ENCODE measurements around the gene RFX3.

The RFX3 gene

DNA sequence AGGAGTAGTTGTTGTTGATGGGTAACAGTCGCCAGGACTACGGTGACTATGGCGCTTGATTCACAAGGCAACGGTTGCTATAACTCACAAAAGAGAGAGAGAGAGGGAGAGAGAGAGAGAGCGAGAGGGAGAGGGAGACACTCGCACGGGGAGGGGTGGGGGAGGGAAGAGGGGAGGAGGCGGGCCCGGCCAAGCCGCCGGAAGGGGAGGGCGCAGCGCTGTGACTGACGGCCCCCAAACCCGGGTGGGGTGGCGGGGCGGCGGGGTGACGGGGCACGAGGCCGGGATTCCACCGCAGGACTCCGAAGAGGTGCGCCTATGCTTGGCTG, at the start of gene RFX3:
RFX3 (minus strand) TSS at position 166 of the 329 bp plus-strand sequence. CDS start 130,413 bp downstream, outside the sequence.
- peak within 1 kb of the TSS; percentile 87 for H3K9ac ChIP-seq (ENCODE audit: low read length)
- H3K27me3 ChIP-seq (ENCODE audit: low read length) = no peaks in the 10 kb centered on the region
- H3K4me3 ChIP-seq (ENCODE audit: insufficient read depth, low read length, poor library complexity, severe bottlenecking) = peak within 1 kb of the TSS; percentile 80
- H3K4me2 ChIP-seq (ENCODE audit: low read depth, low read length, poor library complexity, severe bottlenecking) = peak within 1 kb of the TSS; percentile 97
- no peaks in the 10 kb centered on the region for H3K9me2 ChIP-seq (replicated peaks; ENCODE audit: insufficient read depth, low read length)
- H4K20me1 ChIP-seq (ENCODE audit: low read depth, low read length) = no peaks in the 10 kb centered on the region
- no peak for TF ChIP-seq EZH2phosphoT487 (conservative IDR thresholded peaks at IDR 0.05; ENCODE audit: low read length)
- TF ChIP-seq CTCF (IDR thresholded peaks at IDR 0.05; ENCODE audit: insufficient read depth, low read length, poor library complexity, severe bottlenecking) = no peak
- H2AFZ ChIP-seq (ENCODE audit: low read depth, low read length, severe bottlenecking) = peak within 1 kb of the TSS; percentile 59
- H3F3A ChIP-seq (ENCODE audit: insufficient read depth) = peaks cover 15% of the 10 kb centered on the region; the same call in 1 of the 2 replicates
- peak within 1 kb of the TSS; percentile 97 for H3K27ac ChIP-seq (ENCODE audit: low read depth, low read length)
- peaks cover 18% of the 10 kb centered on the region for H3K36me3 ChIP-seq (ENCODE audit: low read length)
- H3K79me2 ChIP-seq (ENCODE audit: insufficient read depth, low read length) = peaks cover 65% of the 10 kb centered on the region
- H3K9me3 ChIP-seq (ENCODE audit: insufficient read depth, low read length) = no peaks in the 10 kb centered on the region

DNA sequence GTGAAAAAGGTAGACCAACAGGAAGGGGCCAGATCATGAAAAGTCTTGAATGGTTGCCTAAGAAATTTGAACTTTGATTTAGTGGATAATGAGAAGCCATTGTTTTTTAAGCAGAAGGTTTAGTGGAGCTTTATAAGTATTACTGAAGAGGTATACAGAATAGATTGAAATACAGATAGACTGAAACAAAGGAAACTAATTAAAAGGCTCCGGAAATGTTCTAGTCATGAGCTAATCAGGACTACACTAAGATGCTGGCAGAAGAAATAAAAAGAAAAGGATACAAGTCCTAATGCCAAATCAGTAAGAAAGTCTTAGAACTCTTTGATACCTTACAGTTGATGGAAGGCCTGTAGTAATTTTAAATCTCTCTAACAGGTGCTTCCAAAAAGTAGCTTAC, 45.7 kb upstream of the RFX3 start:
- TF ChIP-seq EZH2phosphoT487 (conservative IDR thresholded peaks at IDR 0.05; ENCODE audit: low read length) = no peak
- TF ChIP-seq CTCF (IDR thresholded peaks at IDR 0.05; ENCODE audit: insufficient read depth, low read length, poor library complexity, severe bottlenecking) = no peak
- H3K27ac ChIP-seq (ENCODE audit: low read depth, low read length) = no peak overlapping the region
- H3K79me2 ChIP-seq (ENCODE audit: insufficient read depth, low read length) = no peaks in the 10 kb centered on the region
- H3K9ac ChIP-seq (ENCODE audit: low read length) = no peak overlapping the region
- no peaks in the 10 kb centered on the region for H3K9me2 ChIP-seq (replicated peaks; ENCODE audit: insufficient read depth, low read length)
- no peak overlapping the region for H3K4me2 ChIP-seq (ENCODE audit: low read depth, low read length, poor library complexity, severe bottlenecking)
- H2AFZ ChIP-seq (ENCODE audit: low read depth, low read length, severe bottlenecking) = no peak overlapping the region
- no peaks in the 10 kb centered on the region for H3F3A ChIP-seq (ENCODE audit: insufficient read depth)
- H3K4me3 ChIP-seq (ENCODE audit: insufficient read depth, low read length, poor library complexity, severe bottlenecking) = no peak overlapping the region
- no peaks in the 10 kb centered on the region for H3K36me3 ChIP-seq (ENCODE audit: low read length)
- H4K20me1 ChIP-seq (ENCODE audit: low read depth, low read length) = no peaks in the 10 kb centered on the region
- H3K27me3 ChIP-seq (ENCODE audit: low read length) = no peaks in the 10 kb centered on the region
- H3K9me3 ChIP-seq (ENCODE audit: insufficient read depth, low read length) = no peaks in the 10 kb centered on the region

GRCh38 chr9:3569529-3569928, 43.7 kb upstream of the RFX3 start:
- no peak overlapping the region for H3K4me2 ChIP-seq (ENCODE audit: low read depth, low read length, poor library complexity, severe bottlenecking)
- H4K20me1 ChIP-seq (ENCODE audit: low read depth, low read length) = no peaks in the 10 kb centered on the region
- H3K79me2 ChIP-seq (ENCODE audit: insufficient read depth, low read length) = no peaks in the 10 kb centered on the region
- H3K36me3 ChIP-seq (ENCODE audit: low read length) = no peaks in the 10 kb centered on the region
- TF ChIP-seq EZH2phosphoT487 (conservative IDR thresholded peaks at IDR 0.05; ENCODE audit: low read length) (no peak), CTCF (IDR thresholded peaks at IDR 0.05; ENCODE audit: insufficient read depth, low read length, poor library complexity, severe bottlenecking) (no peak)
- H3K9me3 ChIP-seq (ENCODE audit: insufficient read depth, low read length) = no peaks in the 10 kb centered on the region
- H3K4me3 ChIP-seq (ENCODE audit: insufficient read depth, low read length, poor library complexity, severe bottlenecking) = no peak overlapping the region
- H2AFZ ChIP-seq (ENCODE audit: low read depth, low read length, severe bottlenecking) = no peak overlapping the region
- no peaks in the 10 kb centered on the region for H3K9me2 ChIP-seq (replicated peaks; ENCODE audit: insufficient read depth, low read length)
- no peak overlapping the region for H3K27ac ChIP-seq (ENCODE audit: low read depth, low read length)
- H3K9ac ChIP-seq (ENCODE audit: low read length) = no peak overlapping the region
- H3K27me3 ChIP-seq (ENCODE audit: low read length) = no peaks in the 10 kb centered on the region
- H3F3A ChIP-seq (ENCODE audit: insufficient read depth) = no peaks in the 10 kb centered on the region

Data from SU-DHL-6 (cell line).